ENCODE measurements around the gene IQCH. TPM values are rescaled to one million over a fixed set of nuclear protein-coding genes. Genes with fewer than 3 reads are reported as not detected.
A peak's percentile ranks its signal among the peaks of the same experiment; 100 is the strongest.

Gene IQCH
- total and polyA plus RNA-seq, 2 of the 4 experiments (the other 2 are of a cell fraction), result 0.60 to 2.5 TPM

DNA sequence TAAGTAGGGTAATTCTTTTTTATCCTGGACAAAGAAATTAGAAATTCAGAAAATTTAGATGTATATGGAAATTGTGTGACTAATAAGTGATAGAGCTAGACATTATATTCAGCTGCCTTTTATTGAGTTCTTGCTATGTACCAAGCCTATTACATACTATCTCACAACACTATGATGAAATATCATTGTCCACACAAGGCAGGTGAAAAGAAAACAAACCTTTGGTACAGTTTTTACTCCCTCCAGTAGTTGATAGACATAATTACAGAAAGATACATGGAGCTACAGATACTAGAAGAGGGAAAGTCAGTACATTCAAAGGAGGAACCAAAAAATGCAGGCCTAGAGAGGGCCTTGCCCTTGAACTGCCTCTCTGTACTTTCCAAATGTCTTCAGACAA lies 4.8 kb downstream of the IQCH start:
- no peak overlapping the region for H4K91ac ChIP-seq (ENCODE audit: insufficient read depth, low read depth, low read length)

More for the DNA sequence above, 4.8 kb downstream of the IQCH start:
- Histone ChIP-seq H3K27me3 (ENCODE audit: control insufficient read depth, insufficient read depth, low read length) (no peaks in the 10 kb centered on the region), H2AK5ac (ENCODE audit: low read depth, low read length) (no peak overlapping the region), H3K36me3 (ENCODE audit: control insufficient read depth, insufficient read depth, low read length) (no peaks in the 10 kb centered on the region), H4K20me1 (ENCODE audit: insufficient read depth, low read length) (no peaks in the 10 kb centered on the region), H3K56ac (ENCODE audit: extremely low read depth, insufficient read depth, low read length) (no peak overlapping the region), H3K79me1 (ENCODE audit: low read depth in 1 of 2, low read length in 2 of 2) (no peaks in the 10 kb centered on the region), H3K18ac (ENCODE audit: low read depth, low read length) (no peak overlapping the region), H3K9ac (ENCODE audit: low read depth, low read length) (no peak overlapping the region), H3K4me1 (ENCODE audit: control insufficient read depth, insufficient read depth, low read length) (no peaks in the 10 kb centered on the region), H3K4ac (ENCODE audit: low read depth, low read length) (no peak overlapping the region), H3K23ac (ENCODE audit: low read depth, low read length) (no peak overlapping the region), H2AK9ac (replicated peaks; ENCODE audit: low read depth, low read length, poor library complexity) (no peak overlapping the region), H3K27ac (ENCODE audit: insufficient read depth, low read length) (no peak overlapping the region), H4K8ac (ENCODE audit: low read depth in 2 of 2, low read length in 2 of 2) (no peak overlapping the region), H3K14ac (replicated peaks; ENCODE audit: low read depth, low read length) (no peak overlapping the region), H2BK15ac (ENCODE audit: low read depth, low read length) (no peak overlapping the region), H2BK120ac (ENCODE audit: low read depth, low read length) (no peak overlapping the region), H3K9me3 (ENCODE audit: control insufficient read depth, insufficient read depth, low read length) (no peaks in the 10 kb centered on the region), H4K5ac (ENCODE audit: low read depth, low read length) (no peak overlapping the region), H3K4me2 (ENCODE audit: low read depth, low read length) (no peak overlapping the region), H2BK20ac (ENCODE audit: low read depth, low read length) (no peak overlapping the region), H2AFZ (replicated peaks; ENCODE audit: low read length, poor library complexity) (no peak overlapping the region), H3K9me1 (ENCODE audit: insufficient read depth, low read length) (no peaks in the 10 kb centered on the region), H2BK5ac (ENCODE audit: low read depth, low read length, poor library complexity, severe bottlenecking) (no peak overlapping the region), H3K4me3 (ENCODE audit: insufficient read depth, low read depth, low read length) (no peak overlapping the region)
- dilution Hi-C loops (cut with HindIII; ENCODE audit: low sequenced_read_pairs, unreplicated experiment) (no loop called here), intact Hi-C loops (cut with micrococcal nuclease) (no loop called here), in situ Hi-C loops (cut with MboI; ENCODE audit: low sequenced_read_pairs) (no loop called here)
- POLR2A ChIA-PET (ENCODE audit: unreplicated experiment), result no interaction called here
- CTCF ChIA-PET, result no interaction called here
- DNase-seq, result no peak
- TF ChIP-seq CEBPB (IDR thresholded peaks at IDR 0.05; ENCODE audit: low read depth, low read length), result peak; percentile 24; the same call in 1 of the 2 replicates
- TF ChIP-seq, protein P1, sequence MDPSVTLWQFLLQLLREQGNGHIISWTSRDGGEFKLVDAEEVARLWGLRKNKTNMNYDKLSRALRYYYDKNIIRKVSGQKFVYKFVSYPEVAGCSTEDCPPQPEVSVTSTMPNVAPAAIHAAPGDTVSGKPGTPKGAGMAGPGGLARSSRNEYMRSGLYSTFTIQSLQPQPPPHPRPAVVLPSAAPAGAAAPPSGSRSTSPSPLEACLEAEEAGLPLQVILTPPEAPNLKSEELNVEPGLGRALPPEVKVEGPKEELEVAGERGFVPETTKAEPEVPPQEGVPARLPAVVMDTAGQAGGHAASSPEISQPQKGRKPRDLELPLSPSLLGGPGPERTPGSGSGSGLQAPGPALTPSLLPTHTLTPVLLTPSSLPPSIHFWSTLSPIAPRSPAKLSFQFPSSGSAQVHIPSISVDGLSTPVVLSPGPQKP (IDR thresholded peaks at IDR 0.05; ENCODE audit: borderline replicate concordance, low read depth, low read length), result no peak
- TF ChIP-seq FOS (IDR thresholded peaks at IDR 0.05; ENCODE audit: low read depth, low read length), result no peak
- ATAC-seq (ENCODE audit: low read depth), result no peak
- no TSS peak for BruUV-seq (replicated peaks)
